ENCODE results near the gene APLP1.
"Not testable (repeated sequence)": the region's sequence is repeated elsewhere in the genome, so short reads cannot be mapped to it uniquely, and the experiment has no call there.

Gene APLP1

GRCh38 chr19:35882114-35882832 lies 13.9 kb downstream of the APLP1 start:
- DNase-seq (ENCODE audit: low read depth in 2 of 2): no peak

GRCh38 chr19:35883882-35884281 lies 15.5 kb downstream of the APLP1 start:
- DNase-seq (ENCODE audit: low read depth in 2 of 2): no peak

- no peak for DNase-seq (ENCODE audit: low read depth in 2 of 2)
Measured at GRCh38 chr19:35885225-35885738, 16.9 kb downstream of the APLP1 start.

- no peak for DNase-seq (ENCODE audit: low read depth in 2 of 2)
Measured at GRCh38 chr19:35885904-35886303, 17.5 kb downstream of the APLP1 start.

- DNase-seq (ENCODE audit: low read depth in 2 of 2): no peak
Measured at GRCh38 chr19:35887197-35887596, 18.8 kb downstream of the APLP1 start.

GRCh38 chr19:35888398-35888797 lies 20.0 kb downstream of the APLP1 start:
- DNase-seq (ENCODE audit: low read depth in 2 of 2): no peak

GRCh38 chr19:35889370-35890112 lies 21.2 kb downstream of the APLP1 start:
- DNase-seq (ENCODE audit: low read depth in 2 of 2): no peak

GRCh38 chr19:35890113-35890650 lies 21.8 kb downstream of the APLP1 start:
- DNase-seq (ENCODE audit: low read depth in 2 of 2): no peak

- not testable (repeated sequence) for DNase-seq (ENCODE audit: low read depth in 2 of 2)
Measured at GRCh38 chr19:35891819-35892218, 23.4 kb downstream of the APLP1 start.

- no peak for DNase-seq (ENCODE audit: low read depth in 2 of 2)
Measured at GRCh38 chr19:35894342-35894741, 26.0 kb downstream of the APLP1 start.

- no peak for DNase-seq (ENCODE audit: low read depth in 2 of 2)
Measured at GRCh38 chr19:35895911-35896642, 27.7 kb downstream of the APLP1 start.

- DNase-seq (ENCODE audit: low read depth in 2 of 2): no peak
Measured at GRCh38 chr19:35896643-35897040, 28.3 kb downstream of the APLP1 start.

GRCh38 chr19:35897706-35898451 lies 29.5 kb downstream of the APLP1 start:
- DNase-seq (ENCODE audit: low read depth in 2 of 2): no peak

- DNase-seq (ENCODE audit: low read depth in 2 of 2): no peak
Measured at GRCh38 chr19:35898499-35898809, 30.1 kb downstream of the APLP1 start.

- DNase-seq (ENCODE audit: low read depth in 2 of 2): peak; percentile 77 to 81
Measured at GRCh38 chr19:35899547-35900214, 31.3 kb downstream of the APLP1 start.

GRCh38 chr19:35901055-35901644 lies 32.8 kb downstream of the APLP1 start:
- no peak for DNase-seq (ENCODE audit: low read depth in 2 of 2)

GRCh38 chr19:35901854-35902661 lies 33.7 kb downstream of the APLP1 start, which contains the start of gene HCST:
HCST (plus strand) TSS chr19:35902529; CDS start chr19:35902594, 65 bp downstream.
- no peak for DNase-seq (ENCODE audit: low read depth in 2 of 2)

GRCh38 chr19:35902870-35903475 lies 34.6 kb downstream of the APLP1 start:
- DNase-seq (ENCODE audit: low read depth in 2 of 2): no peak

- DNase-seq (ENCODE audit: low read depth in 2 of 2): peak; percentile 84 to 93
Measured at GRCh38 chr19:35903550-35904179, 35.3 kb downstream of the APLP1 start.

Measured in stimulated activated CD8-positive, alpha-beta memory T cell treated with anti-CD3 and anti-CD28 coated beads, Interleukin-15, amount 100 ng/mL, for 4 hours (primary cell).